Embryonic facial prominence (tissue), 1 donor: Measurements from ENCODE around the gene TXLNG.
A peak's percentile ranks its signal among the peaks of the same experiment; 100 is the strongest.

Experiments used
- DNase-seq: peaks from one replicate; pipeline ENCODE4 v3.0.0-alpha.2; 2016; ENCODE audit errors: extremely low spot score

TXLNG gene

DNA sequence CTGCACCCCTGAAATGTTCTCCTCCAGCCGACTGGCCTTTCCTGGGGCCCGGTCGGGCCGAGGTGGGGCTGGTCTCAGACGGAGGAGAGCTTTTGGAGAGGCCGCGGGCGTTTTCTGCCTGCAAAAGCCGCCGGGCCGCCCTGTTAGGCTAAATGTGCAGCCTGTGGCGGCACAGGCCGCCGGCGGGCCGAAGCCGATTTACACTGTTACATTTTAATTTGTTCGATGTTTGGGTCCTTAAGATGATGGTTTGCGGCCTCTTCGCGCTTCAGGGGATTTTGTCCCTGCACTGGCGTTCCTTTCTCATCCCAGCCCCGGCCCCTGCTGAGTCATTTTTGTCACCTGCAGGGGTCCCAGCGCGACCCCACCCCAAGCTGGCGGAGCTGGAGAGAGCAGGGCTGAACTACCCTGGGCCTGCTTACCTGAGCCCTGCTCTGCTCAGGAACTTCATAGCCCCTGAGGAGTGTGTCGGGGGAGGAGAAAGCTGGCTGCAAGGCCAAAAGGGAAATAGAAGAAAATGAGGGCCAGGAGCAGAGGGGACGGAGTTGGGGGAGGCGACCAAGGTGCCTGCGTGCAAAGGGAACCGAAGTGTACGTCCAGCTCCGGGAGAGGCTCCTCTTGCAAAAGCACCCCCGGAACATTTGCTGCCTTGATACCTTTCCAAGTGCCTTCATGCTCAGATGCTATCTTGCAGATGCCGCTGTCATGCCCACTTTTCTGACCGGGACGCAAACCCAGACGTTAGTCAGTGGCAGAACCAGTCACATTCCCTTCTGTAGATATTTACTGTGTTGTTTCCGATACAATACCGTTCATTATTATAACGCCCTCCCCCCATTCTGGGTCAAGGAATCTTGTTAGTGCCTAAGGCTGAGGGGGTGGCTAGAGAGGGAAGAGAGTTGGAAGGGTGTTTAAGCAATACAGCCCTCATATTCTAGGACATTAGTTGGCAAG lies 84.9 kb downstream of the TXLNG start:
- no peak for DNase-seq

DNA sequence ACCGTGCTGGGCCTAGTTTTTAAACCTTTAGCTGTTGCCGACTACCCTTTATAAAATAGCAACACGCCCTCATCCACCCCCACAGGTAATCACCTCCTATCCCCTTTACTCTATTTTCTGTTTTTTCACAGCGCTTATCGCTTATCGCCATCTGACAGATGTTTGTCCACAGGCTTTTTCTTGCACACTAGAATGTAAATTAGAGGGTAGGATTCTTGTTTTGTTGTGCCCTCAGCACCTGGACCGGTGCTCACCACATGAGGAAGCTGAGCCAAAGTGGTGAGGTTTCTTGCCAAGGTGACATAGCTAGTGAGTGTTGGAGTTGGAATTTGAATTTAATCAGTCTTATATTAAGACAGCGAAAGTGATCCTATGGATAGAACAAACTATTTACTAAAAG lies 86.8 kb downstream of the TXLNG start:
- DNase-seq: no peak

DNA sequence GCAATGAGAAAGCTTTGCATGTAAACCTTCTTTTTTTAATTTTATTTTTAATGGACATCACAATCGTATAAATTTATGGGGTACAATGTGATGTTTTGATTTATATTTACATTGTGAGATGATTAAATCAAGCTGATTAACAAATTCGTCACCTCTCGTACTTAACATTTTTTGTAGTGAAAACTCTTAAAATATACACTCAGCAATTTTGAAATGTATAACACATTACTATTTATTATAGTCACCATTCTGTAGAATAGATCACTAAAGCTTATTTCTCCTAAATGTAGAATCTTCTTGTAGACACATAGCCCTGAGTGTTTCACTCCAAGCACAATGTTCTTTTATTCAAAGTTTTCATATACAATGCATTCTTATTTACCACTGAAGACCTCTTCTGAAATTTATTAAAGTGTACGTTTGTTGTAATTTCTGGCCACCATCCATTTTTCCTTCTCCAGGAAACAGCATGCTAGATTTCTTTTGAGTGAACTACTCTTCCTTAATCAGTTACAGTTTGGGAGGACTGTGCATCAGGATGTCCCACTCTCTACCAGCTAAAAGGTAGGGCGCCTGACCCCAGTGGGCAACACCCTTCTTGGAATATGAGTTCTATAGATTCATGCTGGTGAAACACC lies 88.3 kb downstream of the TXLNG start:
- DNase-seq: no peak

DNA sequence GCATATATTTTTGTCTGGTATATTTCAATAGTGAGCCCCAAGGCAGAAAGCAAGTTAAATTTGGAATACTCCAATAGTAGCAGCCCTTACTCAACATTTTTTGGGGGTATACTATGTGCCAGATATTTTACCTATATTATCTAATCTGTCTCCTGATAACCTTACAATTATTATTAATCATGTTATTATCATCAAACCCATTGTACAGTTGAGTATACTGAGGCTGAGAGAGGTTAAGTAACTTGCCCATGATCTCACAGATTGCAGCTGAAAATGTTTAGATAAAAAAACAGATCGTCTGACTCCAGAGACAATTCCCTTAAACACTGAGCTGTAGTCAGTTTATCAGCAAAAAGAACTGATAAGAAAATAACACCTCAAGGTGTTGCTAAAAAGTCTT lies 90.4 kb downstream of the TXLNG start:
- DNase-seq: no peak

DNA sequence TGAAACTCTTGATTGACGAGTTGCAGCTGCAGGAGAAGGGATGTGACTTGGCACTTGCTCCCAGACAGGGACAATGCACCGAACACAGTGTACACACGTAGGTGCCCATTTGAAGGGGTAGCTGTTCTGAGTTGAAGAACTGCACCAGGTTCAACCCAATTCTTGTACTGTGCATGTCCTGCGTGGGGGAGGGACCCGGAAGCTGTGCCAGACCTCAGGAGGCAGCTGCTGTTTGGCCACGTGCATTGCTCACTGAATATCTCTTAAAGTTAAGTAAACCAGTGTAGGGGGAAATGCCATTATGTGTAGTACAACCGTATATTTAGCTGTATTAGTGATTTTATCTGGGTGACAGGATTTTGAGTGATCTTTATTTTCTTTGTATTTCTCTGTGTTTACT lies 95.9 kb downstream of the TXLNG start:
- DNase-seq: no peak

DNA sequence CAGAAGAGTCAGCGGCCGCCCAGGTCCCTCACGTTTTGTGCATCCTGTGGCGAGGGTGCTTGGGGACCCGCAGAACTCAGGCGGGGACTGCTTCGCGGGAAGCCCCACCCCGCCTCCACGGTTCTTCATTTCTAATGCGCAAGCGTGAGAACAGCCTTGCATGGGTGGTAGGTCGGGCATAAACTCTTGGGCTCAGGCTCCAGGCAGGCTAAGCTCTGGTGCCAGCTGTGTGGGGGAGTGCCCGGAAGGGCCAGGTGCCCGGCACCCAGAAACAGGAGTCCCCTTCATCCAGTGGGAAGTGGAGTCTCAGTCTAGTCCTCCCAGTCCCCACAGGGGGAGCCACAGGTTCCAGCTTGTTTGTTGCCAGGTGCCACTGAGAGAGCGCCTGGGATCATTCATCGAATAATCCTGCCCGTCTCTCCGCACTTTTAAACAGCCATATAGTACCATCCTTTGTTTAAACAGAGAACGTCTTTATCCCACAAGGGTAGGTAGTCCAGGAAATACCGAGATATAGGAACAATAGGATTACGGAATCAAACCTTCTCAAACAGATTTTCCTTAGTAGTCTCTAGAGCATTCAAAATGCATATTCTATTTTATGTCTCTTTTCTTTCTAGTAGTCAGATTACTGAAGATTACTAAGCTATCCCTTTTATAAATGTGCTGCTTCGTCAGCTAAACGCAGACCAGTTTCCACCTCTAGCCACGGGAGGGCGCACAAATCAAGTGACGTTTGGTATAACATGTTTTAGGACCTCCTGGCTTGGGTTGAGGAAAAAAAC lies 96.6 kb downstream of the TXLNG start:
- peak; percentile 39 for DNase-seq

DNA sequence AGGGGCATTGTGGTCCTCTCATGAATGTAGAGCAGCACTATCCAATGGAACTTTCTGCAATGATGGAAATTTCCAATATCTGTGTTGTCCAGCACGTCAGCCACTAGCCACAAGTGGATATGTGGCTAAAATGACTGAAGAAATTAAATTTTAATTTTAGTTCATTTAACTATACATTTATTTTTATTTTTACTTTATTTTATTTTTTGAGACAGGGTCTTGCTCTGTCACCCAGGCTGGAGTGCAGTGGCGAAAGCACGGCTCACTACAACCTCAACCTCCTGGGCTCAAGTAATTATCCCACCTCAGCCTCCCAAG lies 97.2 kb downstream of the TXLNG start:
- DNase-seq: no peak

DNA sequence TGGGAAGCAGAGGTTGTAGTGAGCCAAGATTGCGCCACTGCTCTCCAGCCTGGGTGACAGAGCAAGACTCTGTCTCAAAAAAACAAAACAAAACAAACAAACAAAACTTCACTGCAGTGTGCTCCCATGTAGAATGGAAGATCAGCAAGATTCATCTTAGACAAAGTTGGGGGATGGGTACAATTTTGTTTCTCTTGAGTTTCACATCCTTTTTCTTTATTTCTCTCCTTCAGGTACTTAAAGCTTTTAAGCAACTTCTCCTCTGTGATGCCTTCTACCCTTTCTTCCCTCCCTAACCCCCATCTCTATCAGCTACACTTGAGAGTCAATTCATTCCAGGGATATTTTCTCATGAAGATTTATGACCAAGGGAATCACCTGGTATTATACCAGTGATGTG lies 99.4 kb downstream of the TXLNG start:
- DNase-seq: no peak

DNA sequence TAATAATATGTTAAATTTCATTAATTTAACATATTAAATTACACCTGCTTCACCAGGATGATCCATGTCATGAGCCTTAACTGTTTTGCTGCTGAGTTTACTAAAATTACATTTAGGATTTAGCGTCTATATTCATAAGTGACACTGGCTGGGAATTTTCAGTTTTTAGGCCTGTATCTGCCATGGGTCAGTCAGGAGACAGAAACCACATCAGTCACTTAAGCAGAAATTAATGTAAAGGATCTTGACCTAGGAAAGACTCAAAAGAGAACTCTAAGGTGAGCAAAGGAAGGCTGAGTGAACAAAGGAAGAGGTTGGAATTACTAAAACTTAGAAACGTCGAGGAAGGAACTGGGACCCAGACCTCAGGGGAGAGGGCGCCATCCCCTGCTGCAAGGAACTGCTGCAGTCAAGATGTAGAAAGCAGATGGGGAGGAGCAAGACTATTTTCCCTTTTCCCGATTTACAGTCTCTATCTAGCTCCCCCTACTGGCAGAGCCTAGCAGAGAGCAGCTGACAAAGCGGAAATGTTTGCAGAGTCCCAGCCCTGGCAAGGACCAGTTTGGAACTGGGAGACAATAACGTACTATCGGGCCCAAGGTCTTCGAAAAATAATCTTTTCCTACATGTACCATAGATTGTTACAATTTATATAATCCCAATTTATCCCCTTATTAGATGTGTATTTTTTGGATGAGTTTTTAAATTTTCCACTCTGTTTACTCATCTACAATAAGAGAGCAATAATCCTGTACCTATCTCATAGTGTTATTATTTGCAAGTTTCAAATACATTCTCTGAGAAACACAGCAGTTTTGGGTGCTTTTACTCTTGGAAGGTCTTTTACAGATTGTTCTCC lies 106.5 kb downstream of the TXLNG start:
- no peak for DNase-seq
